Activated CD8-positive, alpha-beta T cell treated with anti-CD3 and anti-CD28 coated beads, Interleukin-2, amount 10 ng/mL, durations not matched to agents 7 days and 5 days (primary cell): Measurements from ENCODE around the gene MYO1F. TPM values are rescaled to one million over a fixed set of nuclear protein-coding genes. Genes with fewer than 3 reads are reported as not detected.

Experiments
- ATAC-seq: fragments of 150-1000 bp; cut with Tn5 transposase; one replicate; pipeline ENCODE4 v1.10.0; 2021; ENCODE audit warnings: moderate library complexity
- CTCF ChIA-PET: fragments of 350-600 bp; sonication (Branson Sonifier 250); formaldehyde crosslinking; loops from one replicate; lab custom pipeline; 2021; ENCODE audit warnings: antibody characterized with exemption; lab: Charles Lee
- POLR2A ChIA-PET: fragments of 350-600 bp; sonication (Branson Sonifier 250); formaldehyde crosslinking; loops from one replicate; lab custom pipeline; 2021; ENCODE audit warnings: antibody characterized with exemption; lab: Charles Lee
- DNase-seq: peaks from one replicate; pipeline ENCODE4 v3.0.0-alpha.2; 2020
- H3K27ac Mint-ChIP-seq: one replicate; pipeline ENCODE4 v1.8.0; 2021; ENCODE audit warnings: mild to moderate bottlenecking, mixed read lengths
- H3K27me3 Mint-ChIP-seq: one replicate; pipeline ENCODE4 v1.8.0; 2021; ENCODE audit warnings: low read depth, mixed read lengths
- H3K36me3 Mint-ChIP-seq: one replicate; pipeline ENCODE4 v1.8.0; 2021; ENCODE audit warnings: low read depth, mixed read lengths
- H3K4me1 Mint-ChIP-seq: one replicate; pipeline ENCODE4 v1.8.0; 2021; ENCODE audit warnings: low read depth, mixed read lengths
- H3K4me3 Mint-ChIP-seq: one replicate; pipeline ENCODE4 v1.8.0; 2021; ENCODE audit warnings: mild to moderate bottlenecking, mixed read lengths
- H3K9me3 Mint-ChIP-seq: one replicate; pipeline ENCODE4 v1.8.0; 2022; ENCODE audit warnings: mixed read lengths; ENCODE audit not compliant: insufficient read depth
- total RNA-seq, 2 experiments: library from RNA; stranded (reverse); gene quantifications; one replicate each; pipeline ENCODE4 v1.2.3, GENCODE V29; 2021

The MYO1F gene
- total RNA-seq, 2 experiments from 2014 or later = 254 to 266 TPM

- POLR2A ChIA-PET = no interaction called here
- no peak overlapping the region for H3K27ac Mint-ChIP-seq
Measured at GRCh38 chr19:8532225-8532624, 45.0 kb downstream of the MYO1F start.

DNA sequence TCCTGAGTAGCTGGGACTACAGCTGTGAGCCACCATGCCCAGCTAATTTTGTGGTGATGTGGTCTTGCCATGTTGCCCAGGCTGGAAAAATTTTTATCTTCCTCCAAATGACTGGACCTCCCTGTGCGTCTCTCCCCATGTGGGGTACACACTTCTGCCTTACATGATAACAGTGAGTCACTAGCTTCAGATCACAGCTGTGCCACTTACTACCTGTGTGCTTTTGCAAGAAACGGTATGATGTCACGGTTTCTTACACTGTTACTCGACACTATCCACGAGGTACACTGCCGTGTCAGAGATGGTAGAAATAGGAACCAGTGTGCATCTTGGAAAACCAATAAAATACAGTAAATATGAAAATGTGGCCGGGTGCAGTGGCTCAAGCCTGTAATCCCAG is 45.8 kb downstream of the MYO1F start:
- ATAC-seq (no peak), DNase-seq (no peak)
- Mint-ChIP-seq H3K4me1 (no peaks in the 10 kb centered on the region), H3K27me3 (no peaks in the 10 kb centered on the region), H3K4me3 (no peak overlapping the region), H3K36me3 (peaks cover 69% of the 10 kb centered on the region), H3K27ac (no peak overlapping the region), H3K9me3 (no peaks in the 10 kb centered on the region)
- POLR2A ChIA-PET = interaction anchor here (0.5 to 0.6 kb wide), 3 partner anchors 10 to 86 kb away, joined by 3 to 5 read pairs (median 4); partner anchors contain the start of gene ZNF414
- CTCF ChIA-PET = interaction anchor here (1.3 to 1.5 kb wide), 2 partner anchors 47 to 48 kb away, joined by 3 read pairs; no protein-coding TSS in a partner anchor

More at GRCh38 chr19:8532225-8532624, 45.0 kb downstream of the MYO1F start:
- Mint-ChIP-seq H3K9me3 (no peaks in the 10 kb centered on the region), H3K27me3 (no peaks in the 10 kb centered on the region), H3K4me3 (no peak overlapping the region), H3K4me1 (no peaks in the 10 kb centered on the region), H3K36me3 (peaks cover 69% of the 10 kb centered on the region)
- DNase-seq (no peak), ATAC-seq (no peak)
- CTCF ChIA-PET = no interaction called here

DNA sequence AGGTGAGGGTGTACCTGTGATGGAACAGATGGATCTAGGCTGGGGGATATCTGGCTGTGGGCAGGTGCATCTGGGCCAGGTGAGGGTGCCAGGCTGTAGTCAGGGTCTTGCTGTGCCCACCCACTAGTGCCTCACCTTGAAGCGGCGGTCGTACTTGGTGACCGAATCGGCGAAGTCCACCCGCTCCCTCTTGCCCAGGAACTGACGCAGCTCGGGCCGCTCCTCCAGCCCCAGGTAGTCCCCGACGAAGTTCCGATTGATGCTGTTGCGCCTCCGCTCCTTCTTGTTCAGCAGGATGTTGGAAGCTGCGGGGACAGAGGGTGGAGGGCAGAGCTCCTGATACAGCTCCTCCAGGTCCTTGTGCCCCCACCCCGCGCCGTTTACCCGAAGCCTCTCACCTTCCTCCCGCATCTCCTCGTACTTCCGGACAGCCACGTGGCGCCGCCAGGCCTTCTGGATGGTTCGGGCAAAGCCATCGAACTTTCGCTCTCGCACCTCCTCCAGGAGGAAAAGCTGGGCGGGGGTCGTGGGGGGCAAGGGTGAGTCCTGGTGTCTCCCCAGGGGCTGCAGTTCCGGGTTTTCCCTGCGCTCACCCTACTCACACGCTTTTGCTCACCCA is 47.1 kb downstream of the MYO1F start:
- H3K36me3 Mint-ChIP-seq = peaks cover 59% of the 10 kb centered on the region
- CTCF ChIA-PET = interaction anchor here (1.3 to 1.5 kb wide), 2 partner anchors 48 to 49 kb away, joined by 3 read pairs; no protein-coding TSS in a partner anchor
- H3K9me3 Mint-ChIP-seq = no peaks in the 10 kb centered on the region
- no peak overlapping the region for H3K27ac Mint-ChIP-seq
- no peaks in the 10 kb centered on the region for H3K27me3 Mint-ChIP-seq
- H3K4me3 Mint-ChIP-seq = no peak overlapping the region
- no peaks in the 10 kb centered on the region for H3K4me1 Mint-ChIP-seq
- POLR2A ChIA-PET = interaction anchor here (0.6 to 1.0 kb wide), 2 partner anchors 39 to 48 kb away, joined by 3 read pairs; no protein-coding TSS in a partner anchor
- no peak for DNase-seq
- ATAC-seq = no peak

GRCh38 chr19:8529369-8530006 is 47.8 kb downstream of the MYO1F start:
- POLR2A ChIA-PET = interaction anchor here (1.0 kb wide), 1 partner anchor 40 kb away, joined by 3 read pairs; no protein-coding TSS in a partner anchor
- no peak for ATAC-seq
- Mint-ChIP-seq H3K27ac (no peak overlapping the region), H3K9me3 (no peaks in the 10 kb centered on the region), H3K27me3 (no peaks in the 10 kb centered on the region), H3K36me3 (peaks cover 61% of the 10 kb centered on the region), H3K4me3 (no peak overlapping the region), H3K4me1 (no peaks in the 10 kb centered on the region)
- CTCF ChIA-PET = interaction anchor here (2.6 kb wide), 1 partner anchor 49 kb away, joined by 11 read pairs; the partner anchor contains the start of gene MYO1F
- DNase-seq = no peak

GRCh38 chr19:8528500-8528899 is 48.7 kb downstream of the MYO1F start:
- H3K27me3 Mint-ChIP-seq = no peaks in the 10 kb centered on the region
- peaks cover 60% of the 10 kb centered on the region for H3K36me3 Mint-ChIP-seq
- no peaks in the 10 kb centered on the region for H3K9me3 Mint-ChIP-seq
- no peak overlapping the region for H3K4me3 Mint-ChIP-seq
- DNase-seq = no peak
- CTCF ChIA-PET = interaction anchor here (2.6 kb wide), 1 partner anchor 50 kb away, joined by 11 read pairs; the partner anchor contains the start of gene MYO1F
- no peak for ATAC-seq
- H3K27ac Mint-ChIP-seq = peak overlapping the region; percentile 4
- no peaks in the 10 kb centered on the region for H3K4me1 Mint-ChIP-seq
- POLR2A ChIA-PET = no interaction called here

- Mint-ChIP-seq H3K36me3 (peaks cover 55% of the 10 kb centered on the region), H3K4me1 (no peaks in the 10 kb centered on the region), H3K27me3 (no peaks in the 10 kb centered on the region), H3K4me3 (no peak overlapping the region), H3K9me3 (no peaks in the 10 kb centered on the region), H3K27ac (peak overlapping the region; percentile 26)
- DNase-seq = no peak
- POLR2A ChIA-PET = no interaction called here
- ATAC-seq = no peak
- CTCF ChIA-PET = no interaction called here
Measured at GRCh38 chr19:8526345-8527091, 50.7 kb downstream of the MYO1F start.

DNA sequence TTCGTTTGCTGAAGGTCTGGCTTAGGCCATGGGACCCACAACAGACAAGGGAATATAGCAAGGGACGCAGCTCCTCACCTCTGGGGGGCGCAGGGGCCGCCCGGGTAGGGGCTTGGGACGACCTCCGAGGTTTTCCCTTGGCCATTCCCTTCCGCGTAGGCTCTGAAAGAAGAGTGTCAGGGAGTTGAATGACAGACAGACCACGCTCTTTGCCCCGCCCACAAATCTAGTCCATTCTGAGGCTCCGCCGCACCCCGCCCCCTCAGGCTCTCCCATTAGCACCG is 51.9 kb downstream of the MYO1F start:
- CTCF ChIA-PET = interaction anchor here (0.8 to 1.1 kb wide), 2 partner anchors 38 to 56 kb away, joined by 3 to 4 read pairs; no protein-coding TSS in a partner anchor
- ATAC-seq (no peak), DNase-seq (no peak)
- POLR2A ChIA-PET = interaction anchor here (0.8 to 1.0 kb wide), 2 partner anchors 11 to 78 kb away, joined by 3 to 5 read pairs; partner anchors contain the start of gene ZNF414
- peaks cover 57% of the 10 kb centered on the region for H3K36me3 Mint-ChIP-seq
- no peak overlapping the region for H3K27ac Mint-ChIP-seq
- no peak overlapping the region for H3K4me3 Mint-ChIP-seq
- no peaks in the 10 kb centered on the region for H3K4me1 Mint-ChIP-seq
- no peaks in the 10 kb centered on the region for H3K27me3 Mint-ChIP-seq
- no peaks in the 10 kb centered on the region for H3K9me3 Mint-ChIP-seq

DNA sequence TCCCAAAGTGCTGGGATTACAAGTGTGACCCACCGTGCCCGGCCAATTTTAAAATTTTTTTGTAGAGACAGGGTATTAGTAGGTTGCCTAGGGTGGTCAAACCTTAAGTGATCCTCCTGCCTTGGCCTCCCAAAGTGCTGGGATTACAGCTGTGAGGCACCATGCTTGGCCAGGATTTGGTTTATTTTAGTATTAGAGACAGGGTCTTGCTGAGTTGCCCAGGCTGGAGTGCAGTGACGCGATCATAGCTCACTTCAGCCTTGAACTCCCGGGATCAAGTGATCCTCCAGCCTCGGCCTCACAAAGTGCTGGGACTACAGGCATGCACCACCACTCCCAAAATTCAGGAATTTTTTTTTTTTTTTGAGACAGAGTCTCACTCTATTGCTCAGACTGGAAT is 57.9 kb downstream of the MYO1F start:
- no peaks in the 10 kb centered on the region for H3K9me3 Mint-ChIP-seq
- H3K27ac Mint-ChIP-seq = peak overlapping the region; percentile 63
- H3K27me3 Mint-ChIP-seq = no peaks in the 10 kb centered on the region
- ChIA-PET CTCF (interaction anchor here (1.6 to 8.2 kb wide), 3 partner anchors 32 to 59 kb away, joined by 5 to 104 read pairs (median 6); partner anchors contain the start of gene MYO1F), POLR2A (interaction anchor here (1.5 kb wide), 1 partner anchor 75 kb away, joined by 6 read pairs; the partner anchor contains the start of gene HNRNPM)
- H3K36me3 Mint-ChIP-seq = peaks cover 44% of the 10 kb centered on the region
- no peak for DNase-seq
- peaks cover 48% of the 10 kb centered on the region for H3K4me1 Mint-ChIP-seq
- no peak for ATAC-seq
- no peak overlapping the region for H3K4me3 Mint-ChIP-seq

DNA sequence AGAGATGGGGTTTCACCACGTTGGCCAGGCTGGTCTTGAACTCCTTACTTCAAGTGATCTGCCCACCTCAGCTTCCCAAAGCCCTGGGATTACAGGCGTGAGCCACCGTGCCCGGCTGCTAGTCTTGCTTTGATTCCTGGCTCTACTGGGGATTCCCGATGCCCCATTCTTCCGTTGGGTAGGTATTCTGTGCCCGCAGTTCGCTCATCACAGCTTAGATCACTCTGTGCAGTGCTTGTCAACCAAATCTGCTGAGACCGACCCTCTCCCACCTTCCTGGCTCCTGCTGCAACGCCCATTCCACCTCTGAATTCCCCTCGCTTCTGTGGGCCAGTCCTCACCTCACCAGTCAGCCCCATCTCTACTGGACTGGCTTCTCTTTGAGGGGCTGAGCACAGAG is 58.7 kb downstream of the MYO1F start:
- CTCF ChIA-PET = interaction anchor here (1.0 to 8.2 kb wide), 4 partner anchors 31 to 60 kb away, joined by 3 to 104 read pairs (median 7); partner anchors contain the start of gene MYO1F
- Mint-ChIP-seq H3K4me1 (peaks cover 53% of the 10 kb centered on the region), H3K27ac (peak overlapping the region; percentile 97), H3K4me3 (peak overlapping the region; percentile 58), H3K27me3 (no peaks in the 10 kb centered on the region), H3K36me3 (peaks cover 44% of the 10 kb centered on the region), H3K9me3 (no peaks in the 10 kb centered on the region)
- POLR2A ChIA-PET = interaction anchor here (0.6 to 6.1 kb wide), 7 partner anchors 34 to 87 kb away, joined by 3 to 50 read pairs (median 4); partner anchors contain the start of gene HNRNPM
- ATAC-seq (no peak), DNase-seq (no peak)

GRCh38 chr19:8517551-8518442 is 59.4 kb downstream of the MYO1F start:
- Mint-ChIP-seq H3K4me3 (peak overlapping the region; percentile 58), H3K27me3 (no peaks in the 10 kb centered on the region), H3K27ac (peak overlapping the region; percentile 97), H3K4me1 (peaks cover 58% of the 10 kb centered on the region), H3K9me3 (no peaks in the 10 kb centered on the region), H3K36me3 (peaks cover 46% of the 10 kb centered on the region)
- ChIA-PET CTCF (interaction anchor here (1.0 to 8.2 kb wide), 5 partner anchors 12 to 61 kb away, joined by 3 to 104 read pairs (median 6); partner anchors contain the start of gene MYO1F), POLR2A (interaction anchor here (0.7 to 6.1 kb wide), 10 partner anchors 30 to 87 kb away, joined by 3 to 50 read pairs (median 4); partner anchors contain the start of genes HNRNPM and MYO1F)
- DNase-seq = peak; percentile 81
- peak; percentile 22 for ATAC-seq
